AG09309 (cell line): ENCODE measurements around the gene PACSIN3.

Experiments used
- DNase-seq: peaks from one replicate; pipeline ENCODE4 v3.0.0-alpha.2; 2010; ENCODE audit warnings: low read depth
- H3K4me3 ChIP-seq: 2 replicates; pipeline ENCODE4 v1.5.1; 2011; ENCODE audit warnings: mild to moderate bottlenecking, low read depth, low read length, moderate library complexity; ENCODE audit not compliant: control insufficient read depth
- CTCF ChIP-seq: IDR thresholded peaks from 2 replicates; pipeline ENCODE4 v1.5.1; 2011; ENCODE audit warnings: mild to moderate bottlenecking, low read depth, low read length, inconsistent platforms; ENCODE audit not compliant: insufficient read depth, control insufficient read depth; ENCODE audit errors: missing control alignments

Gene PACSIN3

GRCh38 chr11:47179655-47179991 lies 6.6 kb downstream of the PACSIN3 start:
- DNase-seq: no peak
- no peak overlapping the region for H3K4me3 ChIP-seq
- TF ChIP-seq CTCF: peak; percentile 70

- no peak for DNase-seq
- no peak for TF ChIP-seq CTCF
- H3K4me3 ChIP-seq: no peak overlapping the region
These were observed 7.2 kb downstream of the PACSIN3 start for GRCh38 chr11:47178737-47179654.

GRCh38 chr11:47178316-47178715 lies 7.9 kb downstream of the PACSIN3 start:
- H3K4me3 ChIP-seq: no peak overlapping the region
- DNase-seq: no peak
- TF ChIP-seq CTCF: no peak

- no peak overlapping the region for H3K4me3 ChIP-seq
- TF ChIP-seq CTCF: no peak
- DNase-seq: no peak
These were observed 8.4 kb downstream of the PACSIN3 start for GRCh38 chr11:47177846-47178245.

GRCh38 chr11:47177229-47177845 lies 8.9 kb downstream of the PACSIN3 start:
- peak; percentile 71 for TF ChIP-seq CTCF
- H3K4me3 ChIP-seq: peak overlapping the region; percentile 75
- peak; percentile 50 for DNase-seq

GRCh38 chr11:47176328-47177228 lies 9.7 kb downstream of the PACSIN3 start, which contains the start of gene ARFGAP2:
Gene ARFGAP2 (minus strand): TSS chr11:47176879. CDS start chr11:47176853, 26 bp downstream.
- peak; percentile 76 for DNase-seq
- no peak for TF ChIP-seq CTCF
- H3K4me3 ChIP-seq: peak within 1 kb of the TSS; percentile 91
